Measurements from ENCODE around the gene EPB41L5.

The EPB41L5 gene

GRCh38 chr2:120140866-120141265, 128.0 kb downstream of the EPB41L5 start:
- H3K4me3 ChIP-seq (replicated peaks; ENCODE audit: low read depth, low read length), result no peak overlapping the region
- TF ChIP-seq CTCF (IDR thresholded peaks at IDR 0.05; ENCODE audit: low read depth, low read length, missing control alignments), result no peak
- DNase-seq (ENCODE audit: extremely low read depth, low read depth), result no peak

GRCh38 chr2:120141300-120142069, 128.6 kb downstream of the EPB41L5 start:
- DNase-seq (ENCODE audit: extremely low read depth, low read depth), result no peak
- no peak for TF ChIP-seq CTCF (IDR thresholded peaks at IDR 0.05; ENCODE audit: low read depth, low read length, missing control alignments)
- no peak overlapping the region for H3K4me3 ChIP-seq (replicated peaks; ENCODE audit: low read depth, low read length)

- no peak for DNase-seq (ENCODE audit: extremely low read depth, low read depth)
- H3K4me3 ChIP-seq (replicated peaks; ENCODE audit: low read depth, low read length), result no peak overlapping the region
- no peak for TF ChIP-seq CTCF (IDR thresholded peaks at IDR 0.05; ENCODE audit: low read depth, low read length, missing control alignments)
These were observed 129.8 kb downstream of the EPB41L5 start for GRCh38 chr2:120142528-120143219.

GRCh38 chr2:120148229-120148628, 135.4 kb downstream of the EPB41L5 start:
- TF ChIP-seq CTCF (IDR thresholded peaks at IDR 0.05; ENCODE audit: low read depth, low read length, missing control alignments), result no peak
- no peak for DNase-seq (ENCODE audit: extremely low read depth, low read depth)
- H3K4me3 ChIP-seq (replicated peaks; ENCODE audit: low read depth, low read length), result no peak overlapping the region

- DNase-seq (ENCODE audit: extremely low read depth, low read depth), result no peak
- no peak overlapping the region for H3K4me3 ChIP-seq (replicated peaks; ENCODE audit: low read depth, low read length)
- TF ChIP-seq CTCF (IDR thresholded peaks at IDR 0.05; ENCODE audit: low read depth, low read length, missing control alignments), result no peak
These were observed 135.8 kb downstream of the EPB41L5 start for GRCh38 chr2:120148669-120149068.

GRCh38 chr2:120149406-120149805, 136.5 kb downstream of the EPB41L5 start:
- no peak for DNase-seq (ENCODE audit: extremely low read depth, low read depth)
- no peak for TF ChIP-seq CTCF (IDR thresholded peaks at IDR 0.05; ENCODE audit: low read depth, low read length, missing control alignments)
- no peak overlapping the region for H3K4me3 ChIP-seq (replicated peaks; ENCODE audit: low read depth, low read length)
